ENCODE measurements around the gene EXOSC7.

DNA sequence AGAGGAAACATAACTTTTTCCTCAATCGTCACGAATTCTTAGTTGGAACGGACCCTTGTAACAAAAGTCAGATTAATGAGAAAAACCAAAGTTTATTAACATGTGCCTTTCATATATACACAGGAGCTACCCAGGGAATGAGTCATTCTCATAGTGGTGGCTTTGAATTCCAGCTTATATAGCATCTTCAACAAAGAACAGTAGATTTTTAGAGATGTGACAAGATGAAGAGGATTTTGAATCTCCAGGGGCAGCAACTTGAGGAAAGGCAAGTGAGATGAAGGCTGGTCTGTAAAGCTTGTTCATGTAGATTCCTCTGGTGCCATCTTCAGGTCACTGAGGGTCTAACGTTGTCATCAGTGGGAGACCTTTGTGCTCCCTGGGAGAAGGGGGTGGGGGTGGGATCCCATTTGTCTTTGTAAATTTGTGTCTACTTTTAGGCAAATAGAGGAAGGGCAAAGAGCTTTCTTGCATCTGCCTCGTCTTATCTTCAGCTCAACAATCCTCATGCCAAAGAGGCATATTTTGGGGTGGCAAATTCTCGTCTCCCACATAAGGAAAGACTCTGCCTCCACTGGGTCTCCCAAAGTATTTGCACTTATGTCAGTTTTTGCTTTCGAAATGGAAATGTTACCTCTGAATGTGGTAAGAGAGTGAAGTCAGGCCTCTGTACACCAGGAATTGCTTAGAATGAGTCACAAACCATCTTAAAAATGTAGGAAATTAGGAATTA lies 79.5 kb downstream of the EXOSC7 start:
- TF ChIP-seq, protein P1, sequence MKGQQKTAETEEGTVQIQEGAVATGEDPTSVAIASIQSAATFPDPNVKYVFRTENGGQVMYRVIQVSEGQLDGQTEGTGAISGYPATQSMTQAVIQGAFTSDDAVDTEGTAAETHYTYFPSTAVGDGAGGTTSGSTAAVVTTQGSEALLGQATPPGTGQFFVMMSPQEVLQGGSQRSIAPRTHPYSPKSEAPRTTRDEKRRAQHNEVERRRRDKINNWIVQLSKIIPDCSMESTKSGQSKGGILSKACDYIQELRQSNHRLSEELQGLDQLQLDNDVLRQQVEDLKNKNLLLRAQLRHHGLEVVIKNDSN (IDR thresholded peaks at IDR 0.05) = no peak
- no peak for TF ChIP-seq EGR1 (IDR thresholded peaks at IDR 0.05)
- TF ChIP-seq CEBPB (IDR thresholded peaks at IDR 0.05) = no peak
- TF ChIP-seq RAD21 (IDR thresholded peaks at IDR 0.05; ENCODE audit: low read depth) = peak; percentile 36; the same call in 1 of the 2 replicates
- TF ChIP-seq, protein P2, sequence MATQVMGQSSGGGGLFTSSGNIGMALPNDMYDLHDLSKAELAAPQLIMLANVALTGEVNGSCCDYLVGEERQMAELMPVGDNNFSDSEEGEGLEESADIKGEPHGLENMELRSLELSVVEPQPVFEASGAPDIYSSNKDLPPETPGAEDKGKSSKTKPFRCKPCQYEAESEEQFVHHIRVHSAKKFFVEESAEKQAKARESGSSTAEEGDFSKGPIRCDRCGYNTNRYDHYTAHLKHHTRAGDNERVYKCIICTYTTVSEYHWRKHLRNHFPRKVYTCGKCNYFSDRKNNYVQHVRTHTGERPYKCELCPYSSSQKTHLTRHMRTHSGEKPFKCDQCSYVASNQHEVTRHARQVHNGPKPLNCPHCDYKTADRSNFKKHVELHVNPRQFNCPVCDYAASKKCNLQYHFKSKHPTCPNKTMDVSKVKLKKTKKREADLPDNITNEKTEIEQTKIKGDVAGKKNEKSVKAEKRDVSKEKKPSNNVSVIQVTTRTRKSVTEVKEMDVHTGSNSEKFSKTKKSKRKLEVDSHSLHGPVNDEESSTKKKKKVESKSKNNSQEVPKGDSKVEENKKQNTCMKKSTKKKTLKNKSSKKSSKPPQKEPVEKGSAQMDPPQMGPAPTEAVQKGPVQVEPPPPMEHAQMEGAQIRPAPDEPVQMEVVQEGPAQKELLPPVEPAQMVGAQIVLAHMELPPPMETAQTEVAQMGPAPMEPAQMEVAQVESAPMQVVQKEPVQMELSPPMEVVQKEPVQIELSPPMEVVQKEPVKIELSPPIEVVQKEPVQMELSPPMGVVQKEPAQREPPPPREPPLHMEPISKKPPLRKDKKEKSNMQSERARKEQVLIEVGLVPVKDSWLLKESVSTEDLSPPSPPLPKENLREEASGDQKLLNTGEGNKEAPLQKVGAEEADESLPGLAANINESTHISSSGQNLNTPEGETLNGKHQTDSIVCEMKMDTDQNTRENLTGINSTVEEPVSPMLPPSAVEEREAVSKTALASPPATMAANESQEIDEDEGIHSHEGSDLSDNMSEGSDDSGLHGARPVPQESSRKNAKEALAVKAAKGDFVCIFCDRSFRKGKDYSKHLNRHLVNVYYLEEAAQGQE (IDR thresholded peaks at IDR 0.05; ENCODE audit: low read depth) = no peak
- no peak for TF ChIP-seq YY1 (IDR thresholded peaks at IDR 0.05; ENCODE audit: low read depth)
- no peak for TF ChIP-seq TCF12 (IDR thresholded peaks at IDR 0.05; ENCODE audit: low read depth)
- no peak for TF ChIP-seq NFIC (IDR thresholded peaks at IDR 0.05)
- no peak for TF ChIP-seq EP300 (IDR thresholded peaks at IDR 0.05; ENCODE audit: borderline replicate concordance)
- no peak for TF ChIP-seq TAF1 (IDR thresholded peaks at IDR 0.05; ENCODE audit: low read depth)
- TF ChIP-seq TEAD4 (IDR thresholded peaks at IDR 0.05) = no peak
- no peak for TF ChIP-seq FOXM1 (IDR thresholded peaks at IDR 0.05; ENCODE audit: borderline replicate concordance, low read depth)
- TF ChIP-seq CREB1 (IDR thresholded peaks at IDR 0.05; ENCODE audit: low read depth) = no peak
- TF ChIP-seq, protein P3, sequence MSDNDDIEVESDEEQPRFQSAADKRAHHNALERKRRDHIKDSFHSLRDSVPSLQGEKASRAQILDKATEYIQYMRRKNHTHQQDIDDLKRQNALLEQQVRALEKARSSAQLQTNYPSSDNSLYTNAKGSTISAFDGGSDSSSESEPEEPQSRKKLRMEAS (IDR thresholded peaks at IDR 0.05) = no peak
